Activated gamma-delta T cell treated with anti-CD3 and anti-CD28 coated beads, Interleukin-2, amount 50 U/mL, for 16 hours (primary cell): ENCODE measurements around the gene SRPK3.
"Not testable (repeated sequence)": the region's sequence is repeated elsewhere in the genome, so short reads cannot be mapped to it uniquely, and the experiment has no call there.

Source experiments
- DNase-seq: peaks from one replicate; pipeline ENCODE4 v3.0.0-alpha.2; 2020; ENCODE audit warnings: low read depth

Gene SRPK3

GRCh38 chrX:153746359-153746758 is 34.5 kb upstream of the SRPK3 start:
- no peak for DNase-seq

- not testable (repeated sequence) for DNase-seq
Measured at GRCh38 chrX:153746991-153747390, 33.9 kb upstream of the SRPK3 start.

- not testable (repeated sequence) for DNase-seq
Measured at GRCh38 chrX:153749017-153749416, 31.8 kb upstream of the SRPK3 start.

GRCh38 chrX:153750127-153750774 is 30.6 kb upstream of the SRPK3 start:
- no peak for DNase-seq

GRCh38 chrX:153755136-153755535 is 25.7 kb upstream of the SRPK3 start:
- no peak for DNase-seq

- no peak for DNase-seq
Measured at GRCh38 chrX:153761863-153762262, 19.0 kb upstream of the SRPK3 start.

GRCh38 chrX:153762626-153763173 is 18.1 kb upstream of the SRPK3 start:
- DNase-seq, result no peak

GRCh38 chrX:153763298-153763932 is 17.4 kb upstream of the SRPK3 start:
- DNase-seq, result no peak

GRCh38 chrX:153763989-153764755 is 16.7 kb upstream of the SRPK3 start, which contains the start of gene PLXNB3:
Gene PLXNB3 (plus strand): TSS chrX:153764249. CDS start chrX:153765536, 1,287 bp downstream.
- DNase-seq, result peak; percentile 62

GRCh38 chrX:153764786-153765137 is 16.1 kb upstream of the SRPK3 start:
- DNase-seq, result no peak

- DNase-seq, result no peak
Measured at GRCh38 chrX:153765138-153766079, 15.4 kb upstream of the SRPK3 start.

GRCh38 chrX:153766098-153766817 is 14.6 kb upstream of the SRPK3 start:
- no peak for DNase-seq

- no peak for DNase-seq
Measured at GRCh38 chrX:153766871-153767673, 13.8 kb upstream of the SRPK3 start.

- DNase-seq, result no peak
Measured at GRCh38 chrX:153767674-153768055, 13.2 kb upstream of the SRPK3 start.

- no peak for DNase-seq
Measured at GRCh38 chrX:153768311-153769157, 12.3 kb upstream of the SRPK3 start.

- DNase-seq, result no peak
Measured at GRCh38 chrX:153769158-153769864, 11.5 kb upstream of the SRPK3 start.

GRCh38 chrX:153769865-153770600 is 10.8 kb upstream of the SRPK3 start:
- no peak for DNase-seq
